HuH-7 (cell line): ENCODE results near the gene SPEM2.

Experiments used
- DNase-seq: peaks from one replicate; pipeline ENCODE4 v3.0.0; 2011; ENCODE audit warnings: low spot score

The SPEM2 gene

DNA sequence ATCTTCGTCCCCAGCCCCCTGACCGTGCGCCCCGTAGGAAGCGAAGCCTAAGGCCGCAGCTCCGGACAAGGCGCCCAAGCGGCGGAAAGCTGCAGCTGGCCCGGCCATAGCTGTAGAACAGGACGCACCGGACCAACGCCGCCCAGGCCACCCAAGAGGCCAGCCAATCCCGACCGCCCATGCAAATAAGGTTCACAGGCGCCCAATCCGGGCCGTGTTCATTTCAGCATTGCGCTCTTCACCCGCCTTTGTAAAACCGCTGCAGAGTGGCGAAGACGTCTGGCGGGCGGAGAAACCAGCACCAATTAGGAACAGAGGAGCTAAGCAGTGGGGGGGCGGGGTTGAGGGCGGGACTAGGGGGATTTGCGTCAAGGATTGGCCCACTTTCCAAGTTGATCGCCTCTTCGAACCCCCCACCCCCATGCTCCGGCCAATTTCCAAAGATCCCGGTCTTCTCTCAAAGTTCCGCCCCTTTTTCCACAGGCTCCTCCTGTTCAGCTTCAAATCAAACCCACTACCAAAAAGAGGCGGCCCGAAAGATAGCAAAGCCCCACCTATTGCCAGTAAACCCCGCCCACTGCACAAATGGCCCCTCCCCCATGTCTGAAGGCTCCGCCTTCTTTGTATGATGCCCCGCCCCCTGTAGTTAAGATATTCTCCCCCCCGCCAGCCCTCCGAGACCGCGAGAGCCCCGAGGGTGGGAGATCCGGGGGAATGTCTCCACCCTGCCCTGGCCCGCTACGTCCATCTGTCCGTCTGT, 21.3 kb upstream of the SPEM2 start, which contains the start of gene TMEM256:
Gene TMEM256 (minus strand): TSS at position 121 of the 760 bp plus-strand sequence. CDS start 13 bp downstream, at position 108.
- peak; percentile 92 for DNase-seq

DNA sequence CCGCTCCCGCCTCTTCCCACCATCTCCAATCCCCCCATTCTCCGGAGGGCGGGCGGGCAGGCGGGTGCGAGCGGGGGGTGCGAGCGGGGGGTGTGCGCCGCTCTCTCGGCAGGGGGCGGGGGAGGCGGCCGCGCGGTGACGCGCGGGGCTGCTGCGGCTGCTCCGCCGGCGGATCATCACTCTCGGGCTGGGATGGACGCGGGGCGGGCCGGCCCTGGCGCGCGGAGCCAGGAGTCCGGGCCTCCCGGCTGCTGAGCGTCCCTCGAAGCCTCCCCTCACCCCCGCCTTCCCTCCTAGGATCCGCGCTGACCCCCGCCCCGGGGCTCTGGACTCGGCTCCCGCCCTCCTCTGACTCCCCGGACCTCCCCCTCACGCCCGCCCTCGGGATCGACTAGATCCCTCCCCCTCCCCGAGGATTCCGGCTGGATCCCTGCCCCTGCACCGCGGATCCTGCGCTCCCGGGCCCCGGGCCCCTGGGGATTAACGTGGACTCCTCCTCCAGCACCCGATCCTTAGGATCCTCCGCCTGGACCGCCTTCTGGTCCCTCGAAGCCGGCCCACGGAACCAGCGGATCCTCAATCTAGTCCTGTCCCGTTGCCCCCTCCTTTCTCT, 20.6 kb upstream of the SPEM2 start:
- DNase-seq, result no peak

DNA sequence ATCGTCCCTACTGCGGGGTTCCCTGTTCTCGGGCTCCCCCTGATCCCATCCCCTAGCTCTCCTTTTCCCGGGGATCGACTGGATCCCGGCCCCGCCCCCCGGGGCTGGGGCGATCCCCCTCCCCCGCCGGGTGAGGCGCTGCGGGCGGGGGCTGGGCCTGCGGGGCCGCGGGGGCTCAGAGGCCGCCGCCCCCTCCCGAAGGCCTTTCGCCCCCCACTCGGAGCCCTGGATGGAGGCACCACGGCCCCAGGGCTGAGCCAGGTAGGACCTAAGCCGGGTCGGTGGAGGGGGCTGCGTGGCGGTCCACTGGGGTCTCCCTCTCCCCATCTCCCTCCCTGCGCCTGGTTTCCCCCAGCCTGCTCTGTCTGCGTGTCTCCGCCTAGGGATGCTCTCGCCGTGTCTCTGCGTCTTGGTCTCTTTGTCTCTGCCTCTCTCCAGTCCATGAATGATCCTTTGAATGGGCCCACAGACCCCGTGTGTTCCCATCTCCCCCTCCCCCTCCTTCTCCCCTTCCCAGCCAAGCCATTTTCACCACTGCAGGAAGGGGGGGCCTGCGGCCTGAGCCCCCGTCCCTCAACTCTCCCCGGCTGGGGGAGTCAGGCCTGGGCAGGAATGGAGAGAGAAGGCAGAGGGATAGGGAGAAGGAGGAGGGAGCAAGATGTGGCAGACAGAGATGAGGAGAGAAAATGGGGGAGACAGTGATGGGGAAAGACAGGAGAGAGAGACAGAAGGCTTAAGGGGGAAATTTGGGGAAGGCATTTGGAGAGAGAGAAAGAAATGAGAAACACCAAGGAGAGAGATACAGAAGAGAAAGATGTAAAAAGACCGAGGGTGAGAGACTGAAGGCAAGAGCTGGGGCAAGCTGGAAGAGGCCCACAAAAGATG, 19.8 kb upstream of the SPEM2 start:
- DNase-seq, result no peak

DNA sequence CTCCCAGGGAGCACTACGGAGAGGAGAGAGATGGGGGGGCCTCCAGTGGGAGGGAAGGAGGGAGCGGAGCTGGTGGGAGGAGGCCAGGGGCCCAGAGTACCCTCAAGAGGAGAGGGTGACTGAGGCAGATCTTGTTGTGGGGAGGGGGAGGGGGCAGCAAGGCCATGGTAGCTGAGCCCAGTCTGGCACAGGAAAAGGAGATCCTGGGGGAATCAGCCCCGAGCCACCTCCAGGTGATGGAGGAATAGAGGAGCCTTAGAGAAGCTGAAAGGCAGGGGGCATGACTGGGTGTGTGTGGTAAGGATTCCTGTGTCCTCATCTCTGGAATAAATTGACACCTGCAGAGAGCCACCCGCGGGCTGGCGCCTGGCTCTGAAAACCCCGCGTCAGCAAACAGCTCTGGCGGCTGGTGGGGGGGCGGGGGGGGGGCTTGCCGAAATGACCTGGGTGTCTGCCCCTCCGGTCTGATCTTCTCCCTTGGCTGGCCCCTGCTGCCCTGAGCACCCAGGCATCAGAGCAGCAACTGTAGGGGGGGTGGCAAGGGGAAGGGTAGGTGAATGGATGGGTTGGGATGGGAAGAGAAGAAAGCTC, 19.1 kb upstream of the SPEM2 start:
- no peak for DNase-seq

DNA sequence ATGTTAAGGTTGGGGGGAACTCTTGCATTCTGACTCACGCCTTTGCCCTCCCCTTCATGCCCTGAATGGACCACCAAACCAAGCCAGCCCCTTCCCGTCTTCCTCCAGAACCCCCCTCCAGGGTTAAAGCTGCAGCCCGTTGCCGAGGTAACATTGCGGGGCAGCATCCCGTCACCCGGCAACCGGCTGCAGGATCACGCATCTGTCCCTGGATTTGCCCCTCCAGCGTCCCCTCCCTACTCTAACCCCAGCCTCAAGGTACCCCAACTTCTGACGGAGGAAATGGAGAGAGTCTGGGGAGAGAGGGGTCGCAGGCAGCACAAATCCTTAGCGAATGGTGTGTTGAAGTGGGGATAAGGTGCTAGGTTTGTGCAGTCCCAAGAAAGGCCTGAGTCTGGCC, 18.3 kb upstream of the SPEM2 start:
- DNase-seq, result no peak

DNA sequence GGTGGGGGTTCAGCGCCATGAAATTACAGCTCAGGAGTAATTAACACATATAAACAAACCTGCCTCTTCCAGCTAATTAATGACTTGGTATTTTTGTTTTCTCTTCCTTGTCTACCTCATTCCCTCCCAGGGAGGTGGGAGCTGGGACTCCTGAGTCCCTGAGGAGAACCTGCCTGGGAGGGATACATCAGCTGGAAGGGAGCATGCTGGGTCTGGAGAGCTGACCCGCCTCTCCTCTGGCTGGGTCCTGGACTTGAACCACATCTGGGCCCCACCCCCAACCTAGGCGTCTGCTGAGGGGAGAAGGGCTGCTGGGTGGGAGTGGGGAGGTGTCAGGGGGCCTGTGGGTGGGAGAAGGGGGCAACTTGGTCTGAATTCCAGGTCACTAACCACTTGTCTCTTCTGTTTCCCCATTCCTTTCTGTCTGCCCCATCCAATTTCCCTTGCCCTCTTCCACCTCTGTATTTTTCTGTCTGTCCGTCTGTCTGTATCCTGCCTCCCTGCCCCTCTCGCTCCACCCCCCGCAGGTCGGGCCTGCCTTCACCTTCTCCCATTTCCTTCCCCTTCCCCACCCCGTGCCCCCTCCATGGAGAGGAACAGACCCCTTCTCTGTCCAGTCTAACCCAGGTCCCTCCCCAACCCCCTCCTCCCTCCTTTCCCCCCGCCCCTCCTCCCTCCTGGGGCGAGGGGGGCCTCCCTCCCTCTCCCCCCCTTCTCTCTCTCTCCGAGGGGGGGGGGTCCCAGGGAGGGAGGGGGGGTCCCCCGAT, 17.7 kb upstream of the SPEM2 start, which contains the start of gene NLGN2:
Gene NLGN2 (plus strand): TSS at position 361 of the 767 bp plus-strand sequence. CDS start 411 bp downstream, outside the sequence.
- no peak for DNase-seq

DNA sequence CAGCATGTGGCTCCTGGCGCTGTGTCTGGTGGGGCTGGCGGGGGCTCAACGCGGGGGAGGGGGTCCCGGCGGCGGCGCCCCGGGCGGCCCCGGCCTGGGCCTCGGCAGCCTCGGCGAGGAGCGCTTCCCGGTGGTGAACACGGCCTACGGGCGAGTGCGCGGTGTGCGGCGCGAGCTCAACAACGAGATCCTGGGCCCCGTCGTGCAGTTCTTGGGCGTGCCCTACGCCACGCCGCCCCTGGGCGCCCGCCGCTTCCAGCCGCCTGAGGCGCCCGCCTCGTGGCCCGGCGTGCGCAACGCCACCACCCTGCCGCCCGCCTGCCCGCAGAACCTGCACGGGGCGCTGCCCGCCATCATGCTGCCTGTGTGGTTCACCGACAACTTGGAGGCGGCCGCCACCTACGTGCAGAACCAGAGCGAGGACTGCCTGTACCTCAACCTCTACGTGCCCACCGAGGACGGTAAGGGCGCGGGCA, 17.1 kb upstream of the SPEM2 start:
- DNase-seq, result no peak

DNA sequence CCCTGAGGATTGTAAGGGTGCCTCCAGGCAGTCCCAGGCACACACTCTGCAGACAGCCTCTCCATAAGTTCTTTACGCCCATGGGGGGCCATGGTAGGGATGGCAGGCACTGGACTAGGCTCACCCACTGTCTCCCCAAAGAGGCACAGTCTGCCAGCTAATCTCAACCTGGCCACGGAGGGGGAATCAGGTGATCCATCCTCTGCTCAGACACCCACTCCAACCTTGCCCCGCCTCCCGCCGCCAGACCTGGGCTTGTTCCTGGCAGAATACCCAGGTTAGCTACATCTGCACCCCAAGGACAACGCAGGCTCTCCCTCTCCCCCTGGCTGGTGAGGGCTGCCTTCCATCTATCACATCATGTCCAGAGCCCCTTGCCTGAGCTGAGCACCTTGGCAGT, 16.6 kb upstream of the SPEM2 start:
- DNase-seq, result no peak

DNA sequence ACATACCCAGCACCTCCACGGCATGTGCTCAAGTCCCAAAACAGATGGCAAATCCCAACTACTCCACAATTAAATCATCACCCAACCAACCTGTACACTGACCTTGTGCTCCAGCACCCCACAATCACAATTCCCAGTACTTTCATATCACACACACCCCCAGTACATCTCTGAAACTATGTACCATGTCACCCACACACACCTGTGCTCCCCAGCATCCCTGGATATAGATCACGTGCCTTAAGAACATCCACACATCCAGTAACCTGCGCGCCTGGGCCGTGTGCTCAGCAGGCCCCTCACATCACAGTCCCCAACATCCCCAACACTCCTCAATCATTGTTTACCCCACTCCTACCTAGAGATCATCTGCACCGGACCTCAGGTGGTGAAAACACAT, 15.7 kb upstream of the SPEM2 start:
- no peak for DNase-seq

DNA sequence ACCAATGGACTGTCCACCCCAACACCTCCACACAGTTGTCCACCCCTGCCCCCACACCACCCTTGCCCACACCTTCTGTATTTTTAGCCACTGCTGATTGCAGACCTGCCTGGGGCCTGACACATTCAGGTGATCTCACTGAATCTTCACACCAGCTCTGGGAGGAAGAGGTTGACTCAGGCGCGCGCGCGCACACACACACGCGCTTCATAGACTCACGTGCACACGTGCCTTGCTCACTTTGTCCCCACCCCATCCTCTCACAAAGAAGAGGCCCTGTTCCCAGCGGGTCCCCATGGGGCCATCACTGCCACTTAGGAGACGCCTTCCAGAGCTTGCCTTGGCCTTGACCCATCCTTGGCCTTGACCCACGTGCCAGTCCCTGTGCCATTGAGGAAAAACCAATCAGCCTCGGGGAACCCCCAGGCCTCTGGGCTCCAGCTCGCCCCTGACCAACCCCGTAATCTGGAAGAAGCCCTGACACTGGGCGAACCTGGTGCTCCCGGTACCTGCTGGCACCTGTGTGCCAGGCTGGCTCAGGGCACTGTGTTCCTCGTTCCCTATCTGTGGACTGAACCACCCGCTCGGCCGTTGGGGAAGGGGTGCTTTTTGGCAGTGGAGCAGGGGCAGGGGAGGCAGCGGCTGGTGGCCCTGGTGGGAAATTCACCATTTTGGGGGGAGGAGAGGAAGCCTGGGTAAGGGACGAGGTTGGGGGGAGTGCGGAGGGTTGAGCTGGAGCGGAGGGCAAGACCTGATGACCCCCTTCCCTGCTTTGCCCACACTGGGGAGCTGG, 14.6 kb upstream of the SPEM2 start:
- DNase-seq, result no peak

DNA sequence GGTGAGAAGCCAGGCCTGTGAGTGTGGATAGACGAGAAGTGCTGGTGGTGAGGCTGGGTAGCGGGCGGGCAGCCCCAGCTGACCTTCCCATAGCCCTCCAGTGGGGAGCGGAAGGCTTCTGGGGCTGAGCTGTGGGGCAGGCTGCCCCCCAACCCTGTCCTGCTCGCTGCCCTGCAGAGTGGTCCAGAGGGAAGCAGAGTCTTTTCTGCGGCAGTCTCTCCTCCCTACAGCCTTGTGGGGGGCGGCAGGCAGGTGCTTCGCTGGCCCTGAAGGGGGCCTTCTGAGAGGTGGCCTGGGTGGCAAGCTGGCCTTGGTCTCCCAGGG, 14.0 kb upstream of the SPEM2 start:
- no peak for DNase-seq

DNA sequence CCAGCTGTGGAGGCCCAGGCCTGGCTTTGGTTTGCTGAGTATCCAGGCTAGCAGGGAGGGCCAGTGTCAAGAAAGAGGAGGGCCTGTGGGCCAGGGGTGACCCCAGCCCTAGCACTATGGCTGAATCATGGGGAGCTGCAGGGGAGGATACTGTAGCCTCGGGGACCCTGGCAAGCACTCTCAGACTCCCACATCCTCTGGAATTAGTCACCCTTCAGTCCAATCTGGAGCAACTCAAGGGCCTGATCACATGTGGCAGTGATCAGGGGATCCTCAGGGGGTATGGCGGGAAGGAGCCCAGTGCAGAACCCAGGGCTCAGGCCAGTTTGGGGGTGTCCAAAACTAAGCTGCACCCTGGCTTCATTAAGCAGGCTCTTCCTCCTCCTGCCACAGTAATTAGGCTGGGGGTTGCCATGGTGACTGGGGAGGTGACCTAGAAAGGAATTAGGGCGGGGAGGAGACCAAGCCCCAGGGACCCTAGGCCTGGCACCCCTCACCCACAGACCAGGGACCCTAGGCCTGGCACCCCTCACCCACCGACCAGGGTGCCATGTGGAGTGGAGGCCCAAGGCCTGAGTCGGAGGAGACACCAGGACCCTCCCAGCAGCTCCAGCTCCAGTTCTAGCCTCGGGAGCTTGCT, 11.9 kb upstream of the SPEM2 start:
- DNase-seq, result no peak

DNA sequence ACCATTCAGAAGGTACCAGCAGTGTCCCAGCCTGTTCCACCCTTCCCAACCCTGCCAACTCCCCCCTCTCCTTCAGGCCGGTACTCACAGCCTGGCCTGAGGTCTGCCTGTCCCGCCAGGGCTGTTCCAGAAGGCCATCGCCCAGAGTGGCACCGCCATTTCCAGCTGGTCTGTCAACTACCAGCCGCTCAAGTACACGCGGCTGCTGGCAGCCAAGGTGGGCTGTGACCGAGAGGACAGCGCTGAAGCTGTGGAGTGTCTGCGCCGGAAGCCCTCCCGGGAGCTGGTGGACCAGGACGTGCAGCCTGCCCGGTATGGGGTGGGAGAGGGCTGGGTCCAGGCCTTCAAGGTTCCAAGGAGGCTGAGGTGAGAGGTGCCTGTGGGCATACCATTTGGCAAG, 10.6 kb upstream of the SPEM2 start:
- no peak for DNase-seq

DNA sequence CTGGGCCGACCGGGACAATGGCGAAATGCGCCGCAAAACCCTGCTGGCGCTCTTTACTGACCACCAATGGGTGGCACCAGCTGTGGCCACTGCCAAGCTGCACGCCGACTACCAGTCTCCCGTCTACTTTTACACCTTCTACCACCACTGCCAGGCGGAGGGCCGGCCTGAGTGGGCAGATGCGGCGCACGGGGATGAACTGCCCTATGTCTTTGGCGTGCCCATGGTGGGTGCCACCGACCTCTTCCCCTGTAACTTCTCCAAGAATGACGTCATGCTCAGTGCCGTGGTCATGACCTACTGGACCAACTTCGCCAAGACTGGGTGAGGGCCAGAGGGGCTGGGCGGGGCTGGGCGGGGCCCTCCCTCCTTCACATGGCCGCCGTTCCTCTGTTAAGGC, 9.6 kb upstream of the SPEM2 start:
- DNase-seq, result no peak

DNA sequence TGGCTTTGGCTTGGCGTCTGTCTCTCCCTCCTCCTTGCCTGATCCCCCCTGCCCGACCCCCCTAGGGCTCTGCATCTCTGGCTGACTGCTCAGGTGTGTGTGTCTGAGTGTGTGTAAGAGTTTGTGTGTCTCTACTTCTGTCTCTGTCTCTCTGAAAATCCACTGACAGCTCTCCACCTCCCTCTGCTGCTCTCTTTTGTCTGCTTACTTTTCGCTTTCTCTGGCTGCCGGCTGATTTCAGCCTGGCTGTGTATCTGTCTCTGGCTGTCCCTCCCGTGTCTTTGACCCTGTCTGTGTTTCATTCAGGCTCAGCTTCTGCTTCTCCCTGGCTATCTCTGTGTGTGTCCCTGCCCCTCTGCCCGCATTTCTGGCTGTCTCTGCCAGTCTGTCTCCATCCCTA, 9.1 kb upstream of the SPEM2 start:
- DNase-seq, result no peak

DNA sequence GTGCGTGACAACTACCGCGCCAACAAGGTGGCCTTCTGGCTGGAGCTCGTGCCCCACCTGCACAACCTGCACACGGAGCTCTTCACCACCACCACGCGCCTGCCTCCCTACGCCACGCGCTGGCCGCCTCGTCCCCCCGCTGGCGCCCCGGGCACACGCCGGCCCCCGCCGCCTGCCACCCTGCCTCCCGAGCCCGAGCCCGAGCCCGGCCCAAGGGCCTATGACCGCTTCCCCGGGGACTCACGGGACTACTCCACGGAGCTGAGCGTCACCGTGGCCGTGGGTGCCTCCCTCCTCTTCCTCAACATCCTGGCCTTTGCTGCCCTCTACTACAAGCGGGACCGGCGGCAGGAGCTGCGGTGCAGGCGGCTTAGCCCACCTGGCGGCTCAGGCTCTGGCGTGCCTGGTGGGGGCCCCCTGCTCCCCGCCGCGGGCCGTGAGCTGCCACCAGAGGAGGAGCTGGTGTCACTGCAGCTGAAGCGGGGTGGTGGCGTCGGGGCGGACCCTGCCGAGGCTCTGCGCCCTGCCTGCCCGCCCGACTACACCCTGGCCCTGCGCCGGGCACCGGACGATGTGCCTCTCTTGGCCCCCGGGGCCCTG, 8.3 kb upstream of the SPEM2 start:
- DNase-seq, result no peak

DNA sequence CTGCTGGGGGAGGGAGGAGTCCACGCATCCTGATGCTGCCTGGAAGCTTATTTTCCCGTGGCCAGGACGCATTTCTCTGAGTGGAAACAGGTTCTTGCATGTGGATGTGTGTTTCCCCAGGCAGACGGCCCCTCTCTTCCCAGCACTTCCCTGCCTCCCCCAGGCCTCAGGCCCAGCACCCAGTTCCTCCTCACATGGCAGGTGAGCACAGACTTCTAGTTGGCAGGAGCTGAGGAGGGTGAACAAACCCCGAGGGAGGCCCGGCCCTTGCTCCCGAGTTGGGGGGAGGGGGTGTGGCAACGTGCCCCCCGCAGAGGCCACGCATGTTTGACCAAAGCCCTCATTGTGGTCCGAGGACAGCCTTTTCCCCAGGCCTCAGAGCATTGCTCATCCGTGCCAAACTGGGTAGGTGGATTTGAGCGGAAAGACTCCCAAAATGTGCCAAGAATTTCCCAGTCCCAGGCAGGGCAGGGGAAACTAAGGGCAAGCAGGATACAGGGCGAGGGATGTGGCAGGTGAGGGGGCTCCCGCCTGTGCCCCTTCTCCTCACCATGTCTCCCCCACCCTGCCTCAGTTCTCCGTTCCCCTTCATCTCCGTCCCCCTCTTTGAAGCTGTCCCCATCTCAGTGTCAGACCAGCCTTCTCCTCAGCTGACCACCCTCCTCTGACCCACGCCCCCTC, 6.8 kb upstream of the SPEM2 start:
- DNase-seq, result no peak

DNA sequence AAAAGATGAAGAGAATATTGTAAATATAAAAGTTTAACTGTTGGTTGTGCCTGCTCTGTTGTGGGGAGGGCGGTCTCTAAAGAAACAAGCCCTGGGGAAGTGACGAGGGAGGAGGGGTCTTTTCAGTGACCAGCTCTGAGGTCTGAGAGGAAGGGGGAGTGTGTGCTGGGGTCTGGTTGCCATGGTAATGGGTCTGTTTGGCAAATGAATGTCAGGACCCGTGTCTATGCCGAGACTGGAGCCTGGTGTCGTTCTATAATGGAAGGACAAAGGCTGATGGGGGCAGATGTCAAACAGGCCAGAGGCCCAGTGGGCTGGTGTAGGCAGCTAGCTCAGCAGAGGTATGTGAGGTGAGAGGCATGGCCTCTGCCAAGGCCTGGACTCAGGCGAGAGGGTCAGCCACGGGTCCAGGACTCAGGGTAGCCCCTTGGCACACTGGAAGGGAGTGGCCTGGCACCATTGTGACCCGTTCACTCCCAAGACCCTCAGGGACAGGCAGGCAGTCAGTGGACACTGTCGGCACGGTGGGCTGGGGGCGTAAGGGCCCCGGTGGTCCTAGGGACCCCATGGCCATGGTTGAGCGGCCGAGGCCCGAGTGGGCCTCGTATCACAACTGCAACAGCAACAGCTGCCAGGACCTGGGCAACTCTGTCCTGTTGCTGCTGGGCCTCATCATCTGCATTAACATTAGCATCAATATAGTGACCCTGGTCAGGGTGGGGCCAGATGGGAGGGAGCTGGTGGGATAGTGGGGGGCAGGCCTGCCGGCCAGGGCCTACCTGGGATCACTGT, 5.4 kb upstream of the SPEM2 start, which contains the start of gene SPEM1:
Gene SPEM1 (plus strand): TSS at position 506 of the 792 bp plus-strand sequence. CDS start 61 bp downstream, at position 567.
- DNase-seq, result no peak
